GM23338 (cell line): ENCODE data around the gene PPIL1.

Experiments used
- CREB1 ChIP-seq: fragments of 250-450 bp; sonication (Bioruptor Pico); IDR thresholded peaks from 2 replicates; pipeline ENCODE4 v1.5.0; 2020; ENCODE audit warnings: low read depth, mild to moderate bottlenecking, moderate library complexity
- EZH2 ChIP-seq: fragments of 200-600 bp; sonication (generic); IDR thresholded peaks from one replicate; pipeline ENCODE4 v1.8.0; 2017; ENCODE audit warnings: antibody characterized with exemption, mild to moderate bottlenecking, low read depth; ENCODE audit not compliant: unreplicated experiment
- EZH2phosphoT487 ChIP-seq: fragments of 200-600 bp; sonication (generic); IDR thresholded peaks from one replicate; pipeline ENCODE4 v1.8.1; 2018; ENCODE audit warnings: antibody characterized with exemption; ENCODE audit not compliant: unreplicated experiment
- JUNB ChIP-seq: IDR thresholded peaks from one replicate; pipeline ENCODE4 v1.6.1; 2016; ENCODE audit warnings: antibody characterized with exemption; ENCODE audit not compliant: unreplicated experiment
- NANOG ChIP-seq: IDR thresholded peaks from 2 replicates; pipeline ENCODE4 v1.6.1; 2016; ENCODE audit warnings: antibody characterized with exemption, borderline replicate concordance
- POLR2AphosphoS5 ChIP-seq: IDR thresholded peaks from 2 replicates; pipeline ENCODE4 v1.6.1; 2016; ENCODE audit warnings: antibody characterized with exemption, low read depth
- STAT1 ChIP-seq: IDR thresholded peaks from one replicate; pipeline ENCODE4 v1.6.1; 2016; ENCODE audit warnings: antibody characterized with exemption; ENCODE audit not compliant: unreplicated experiment
- ZNF114 ChIP-seq: fragments of 250-450 bp; sonication (Bioruptor Pico); IDR thresholded peaks from 2 replicates; pipeline ENCODE4 v1.5.0; 2020; ENCODE audit warnings: mild to moderate bottlenecking, moderate library complexity
- ZNF331 ChIP-seq: fragments of 250-450 bp; sonication (Bioruptor Pico); IDR thresholded peaks from 2 replicates; pipeline ENCODE4 v1.5.0; 2020; ENCODE audit warnings: low read depth, mild to moderate bottlenecking, moderate library complexity
- TF ChIP-seq, protein P1 (sequence below), 2 experiments: fragments of 200-600 bp in 1 of 2; sonication (generic) in 1 of 2; conservative IDR thresholded peaks; 2 replicates each; pipeline versions ENCODE4 v1.5.1 to v1.6.1; 2016 to 2017; ENCODE audit warnings: antibody characterized with exemption in 2 of 2, low read depth in 2 of 2, mild to moderate bottlenecking in 2 of 2, moderate library complexity in 1 of 2
- TF ChIP-seq, protein P2 (sequence below): IDR thresholded peaks from 2 replicates; pipeline ENCODE4 v1.6.1; 2016; ENCODE audit warnings: antibody characterized with exemption
- TF ChIP-seq, protein P3 (sequence below): IDR thresholded peaks from one replicate; pipeline ENCODE4 v1.6.1; 2018; ENCODE audit warnings: antibody characterized with exemption; ENCODE audit not compliant: unreplicated experiment
- TF ChIP-seq, protein P4 (sequence below): fragments of 250-450 bp; sonication (Bioruptor Pico); IDR thresholded peaks from 2 replicates; pipeline ENCODE4 v1.5.0; 2020; ENCODE audit warnings: mild to moderate bottlenecking, moderate library complexity

DNA sequence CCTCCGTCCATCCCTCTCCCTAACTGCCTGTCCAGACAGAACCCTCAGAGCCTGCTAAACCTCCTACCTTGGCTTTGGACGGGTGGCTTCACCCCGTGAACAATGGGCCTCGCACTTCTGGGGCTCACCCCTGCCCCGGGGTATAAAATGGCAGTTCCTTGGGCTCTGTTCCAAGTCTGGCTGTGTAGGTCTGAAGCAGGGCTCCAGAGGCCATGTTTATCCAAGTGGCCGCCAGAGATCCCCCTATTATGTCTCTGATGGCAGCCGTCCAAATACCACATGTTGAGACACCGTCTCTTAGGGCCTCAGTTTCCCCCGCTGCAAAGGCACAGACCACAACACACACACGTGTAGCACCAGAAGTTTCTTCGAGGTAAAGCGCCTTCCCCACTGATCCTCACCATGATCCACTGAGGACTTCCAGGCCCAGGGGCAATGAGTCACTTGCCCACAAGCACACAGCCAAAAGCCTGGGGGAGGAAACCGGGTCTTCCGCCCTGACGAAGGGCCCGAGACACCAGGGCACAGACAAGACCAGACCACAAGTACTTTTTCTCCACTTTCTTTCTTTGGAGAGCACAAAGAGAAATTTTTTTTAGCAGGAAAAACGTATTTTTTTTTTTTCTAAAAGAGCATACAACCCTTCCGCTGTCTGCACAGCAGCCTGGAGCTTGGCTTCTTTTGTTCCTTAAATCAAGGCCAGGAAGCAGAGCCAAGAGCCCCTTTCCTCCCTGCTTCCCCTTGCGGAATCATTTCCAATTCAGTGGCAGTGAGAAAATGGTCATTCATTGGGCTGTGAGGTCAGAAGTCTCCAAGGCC, 47.1 kb downstream of the PPIL1 start:
- TF ChIP-seq, protein P1, sequence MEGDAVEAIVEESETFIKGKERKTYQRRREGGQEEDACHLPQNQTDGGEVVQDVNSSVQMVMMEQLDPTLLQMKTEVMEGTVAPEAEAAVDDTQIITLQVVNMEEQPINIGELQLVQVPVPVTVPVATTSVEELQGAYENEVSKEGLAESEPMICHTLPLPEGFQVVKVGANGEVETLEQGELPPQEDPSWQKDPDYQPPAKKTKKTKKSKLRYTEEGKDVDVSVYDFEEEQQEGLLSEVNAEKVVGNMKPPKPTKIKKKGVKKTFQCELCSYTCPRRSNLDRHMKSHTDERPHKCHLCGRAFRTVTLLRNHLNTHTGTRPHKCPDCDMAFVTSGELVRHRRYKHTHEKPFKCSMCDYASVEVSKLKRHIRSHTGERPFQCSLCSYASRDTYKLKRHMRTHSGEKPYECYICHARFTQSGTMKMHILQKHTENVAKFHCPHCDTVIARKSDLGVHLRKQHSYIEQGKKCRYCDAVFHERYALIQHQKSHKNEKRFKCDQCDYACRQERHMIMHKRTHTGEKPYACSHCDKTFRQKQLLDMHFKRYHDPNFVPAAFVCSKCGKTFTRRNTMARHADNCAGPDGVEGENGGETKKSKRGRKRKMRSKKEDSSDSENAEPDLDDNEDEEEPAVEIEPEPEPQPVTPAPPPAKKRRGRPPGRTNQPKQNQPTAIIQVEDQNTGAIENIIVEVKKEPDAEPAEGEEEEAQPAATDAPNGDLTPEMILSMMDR (conservative IDR thresholded peaks at IDR 0.05; ENCODE audit: low read depth in 2 of 2) = no peak
- no peak for TF ChIP-seq NANOG
- no peak for TF ChIP-seq EZH2phosphoT487
- TF ChIP-seq POLR2AphosphoS5 = no peak
- no peak for TF ChIP-seq CREB1 (CRISPR knock-in tag)
- no peak for TF ChIP-seq EZH2
- TF ChIP-seq ZNF114 (CRISPR knock-in tag) = no peak
- no peak for TF ChIP-seq JUNB
- no peak for TF ChIP-seq ZNF331
- TF ChIP-seq, protein P2, sequence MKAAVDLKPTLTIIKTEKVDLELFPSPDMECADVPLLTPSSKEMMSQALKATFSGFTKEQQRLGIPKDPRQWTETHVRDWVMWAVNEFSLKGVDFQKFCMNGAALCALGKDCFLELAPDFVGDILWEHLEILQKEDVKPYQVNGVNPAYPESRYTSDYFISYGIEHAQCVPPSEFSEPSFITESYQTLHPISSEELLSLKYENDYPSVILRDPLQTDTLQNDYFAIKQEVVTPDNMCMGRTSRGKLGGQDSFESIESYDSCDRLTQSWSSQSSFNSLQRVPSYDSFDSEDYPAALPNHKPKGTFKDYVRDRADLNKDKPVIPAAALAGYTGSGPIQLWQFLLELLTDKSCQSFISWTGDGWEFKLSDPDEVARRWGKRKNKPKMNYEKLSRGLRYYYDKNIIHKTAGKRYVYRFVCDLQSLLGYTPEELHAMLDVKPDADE = no peak
- TF ChIP-seq, protein P3, sequence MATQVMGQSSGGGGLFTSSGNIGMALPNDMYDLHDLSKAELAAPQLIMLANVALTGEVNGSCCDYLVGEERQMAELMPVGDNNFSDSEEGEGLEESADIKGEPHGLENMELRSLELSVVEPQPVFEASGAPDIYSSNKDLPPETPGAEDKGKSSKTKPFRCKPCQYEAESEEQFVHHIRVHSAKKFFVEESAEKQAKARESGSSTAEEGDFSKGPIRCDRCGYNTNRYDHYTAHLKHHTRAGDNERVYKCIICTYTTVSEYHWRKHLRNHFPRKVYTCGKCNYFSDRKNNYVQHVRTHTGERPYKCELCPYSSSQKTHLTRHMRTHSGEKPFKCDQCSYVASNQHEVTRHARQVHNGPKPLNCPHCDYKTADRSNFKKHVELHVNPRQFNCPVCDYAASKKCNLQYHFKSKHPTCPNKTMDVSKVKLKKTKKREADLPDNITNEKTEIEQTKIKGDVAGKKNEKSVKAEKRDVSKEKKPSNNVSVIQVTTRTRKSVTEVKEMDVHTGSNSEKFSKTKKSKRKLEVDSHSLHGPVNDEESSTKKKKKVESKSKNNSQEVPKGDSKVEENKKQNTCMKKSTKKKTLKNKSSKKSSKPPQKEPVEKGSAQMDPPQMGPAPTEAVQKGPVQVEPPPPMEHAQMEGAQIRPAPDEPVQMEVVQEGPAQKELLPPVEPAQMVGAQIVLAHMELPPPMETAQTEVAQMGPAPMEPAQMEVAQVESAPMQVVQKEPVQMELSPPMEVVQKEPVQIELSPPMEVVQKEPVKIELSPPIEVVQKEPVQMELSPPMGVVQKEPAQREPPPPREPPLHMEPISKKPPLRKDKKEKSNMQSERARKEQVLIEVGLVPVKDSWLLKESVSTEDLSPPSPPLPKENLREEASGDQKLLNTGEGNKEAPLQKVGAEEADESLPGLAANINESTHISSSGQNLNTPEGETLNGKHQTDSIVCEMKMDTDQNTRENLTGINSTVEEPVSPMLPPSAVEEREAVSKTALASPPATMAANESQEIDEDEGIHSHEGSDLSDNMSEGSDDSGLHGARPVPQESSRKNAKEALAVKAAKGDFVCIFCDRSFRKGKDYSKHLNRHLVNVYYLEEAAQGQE = no peak
- no peak for TF ChIP-seq STAT1
- TF ChIP-seq, protein P4, sequence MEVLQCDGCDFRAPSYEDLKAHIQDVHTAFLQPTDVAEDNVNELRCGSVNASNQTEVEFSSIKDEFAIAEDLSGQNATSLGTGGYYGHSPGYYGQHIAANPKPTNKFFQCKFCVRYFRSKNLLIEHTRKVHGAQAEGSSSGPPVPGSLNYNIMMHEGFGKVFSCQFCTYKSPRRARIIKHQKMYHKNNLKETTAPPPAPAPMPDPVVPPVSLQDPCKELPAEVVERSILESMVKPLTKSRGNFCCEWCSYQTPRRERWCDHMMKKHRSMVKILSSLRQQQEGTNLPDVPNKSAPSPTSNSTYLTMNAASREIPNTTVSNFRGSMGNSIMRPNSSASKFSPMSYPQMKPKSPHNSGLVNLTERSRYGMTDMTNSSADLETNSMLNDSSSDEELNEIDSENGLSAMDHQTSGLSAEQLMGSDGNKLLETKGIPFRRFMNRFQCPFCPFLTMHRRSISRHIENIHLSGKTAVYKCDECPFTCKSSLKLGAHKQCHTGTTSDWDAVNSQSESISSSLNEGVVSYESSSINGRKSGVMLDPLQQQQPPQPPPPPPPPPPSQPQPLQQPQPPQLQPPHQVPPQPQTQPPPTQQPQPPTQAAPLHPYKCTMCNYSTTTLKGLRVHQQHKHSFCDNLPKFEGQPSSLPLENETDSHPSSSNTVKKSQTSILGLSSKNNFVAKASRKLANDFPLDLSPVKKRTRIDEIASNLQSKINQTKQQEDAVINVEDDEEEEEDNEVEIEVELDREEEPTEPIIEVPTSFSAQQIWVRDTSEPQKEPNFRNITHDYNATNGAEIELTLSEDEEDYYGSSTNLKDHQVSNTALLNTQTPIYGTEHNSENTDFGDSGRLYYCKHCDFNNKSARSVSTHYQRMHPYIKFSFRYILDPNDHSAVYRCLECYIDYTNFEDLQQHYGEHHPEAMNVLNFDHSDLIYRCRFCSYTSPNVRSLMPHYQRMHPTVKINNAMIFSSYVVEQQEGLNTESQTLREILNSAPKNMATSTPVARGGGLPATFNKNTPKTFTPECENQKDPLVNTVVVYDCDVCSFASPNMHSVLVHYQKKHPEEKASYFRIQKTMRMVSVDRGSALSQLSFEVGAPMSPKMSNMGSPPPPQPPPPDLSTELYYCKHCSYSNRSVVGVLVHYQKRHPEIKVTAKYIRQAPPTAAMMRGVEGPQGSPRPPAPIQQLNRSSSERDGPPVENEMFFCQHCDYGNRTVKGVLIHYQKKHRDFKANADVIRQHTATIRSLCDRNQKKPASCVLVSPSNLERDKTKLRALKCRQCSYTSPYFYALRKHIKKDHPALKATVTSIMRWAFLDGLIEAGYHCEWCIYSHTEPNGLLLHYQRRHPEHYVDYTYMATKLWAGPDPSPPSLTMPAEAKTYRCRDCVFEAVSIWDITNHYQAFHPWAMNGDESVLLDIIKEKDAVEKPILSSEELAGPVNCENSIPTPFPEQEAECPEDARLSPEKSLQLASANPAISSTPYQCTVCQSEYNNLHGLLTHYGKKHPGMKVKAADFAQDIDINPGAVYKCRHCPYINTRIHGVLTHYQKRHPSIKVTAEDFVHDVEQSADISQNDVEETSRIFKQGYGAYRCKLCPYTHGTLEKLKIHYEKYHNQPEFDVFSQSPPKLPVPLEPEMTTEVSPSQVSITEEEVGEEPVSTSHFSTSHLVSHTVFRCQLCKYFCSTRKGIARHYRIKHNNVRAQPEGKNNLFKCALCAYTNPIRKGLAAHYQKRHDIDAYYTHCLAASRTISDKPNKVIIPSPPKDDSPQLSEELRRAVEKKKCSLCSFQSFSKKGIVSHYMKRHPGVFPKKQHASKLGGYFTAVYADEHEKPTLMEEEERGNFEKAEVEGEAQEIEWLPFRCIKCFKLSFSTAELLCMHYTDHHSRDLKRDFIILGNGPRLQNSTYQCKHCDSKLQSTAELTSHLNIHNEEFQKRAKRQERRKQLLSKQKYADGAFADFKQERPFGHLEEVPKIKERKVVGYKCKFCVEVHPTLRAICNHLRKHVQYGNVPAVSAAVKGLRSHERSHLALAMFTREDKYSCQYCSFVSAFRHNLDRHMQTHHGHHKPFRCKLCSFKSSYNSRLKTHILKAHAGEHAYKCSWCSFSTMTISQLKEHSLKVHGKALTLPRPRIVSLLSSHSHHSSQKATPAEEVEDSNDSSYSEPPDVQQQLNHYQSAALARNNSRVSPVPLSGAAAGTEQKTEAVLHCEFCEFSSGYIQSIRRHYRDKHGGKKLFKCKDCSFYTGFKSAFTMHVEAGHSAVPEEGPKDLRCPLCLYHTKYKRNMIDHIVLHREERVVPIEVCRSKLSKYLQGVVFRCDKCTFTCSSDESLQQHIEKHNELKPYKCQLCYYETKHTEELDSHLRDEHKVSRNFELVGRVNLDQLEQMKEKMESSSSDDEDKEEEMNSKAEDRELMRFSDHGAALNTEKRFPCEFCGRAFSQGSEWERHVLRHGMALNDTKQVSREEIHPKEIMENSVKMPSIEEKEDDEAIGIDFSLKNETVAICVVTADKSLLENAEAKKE (CRISPR knock-in tag) = no peak
